OCI-LY7 (cell line): ENCODE data around the gene STON2.

ENCODE experiments used
- CTCF ChIP-seq: fragments of 200-600 bp; sonication (generic); conservative IDR thresholded peaks from 2 replicates; pipeline ENCODE4 v1.5.1; 2014; ENCODE audit warnings: mild to moderate bottlenecking, antibody characterized with exemption, low read length, moderate library complexity, mixed read lengths
- EZH2phosphoT487 ChIP-seq: fragments of 200-600 bp; sonication (generic); IDR thresholded peaks from 2 replicates; pipeline ENCODE4 v1.6.1; 2018; ENCODE audit warnings: low read depth, borderline replicate concordance, mild to moderate bottlenecking, mixed run types, antibody characterized with exemption, low read length, moderate library complexity, mixed read lengths

GRCh38 chr14:81418057-81418790 lies 18.1 kb upstream of the STON2 start:
- TF ChIP-seq CTCF (no peak), EZH2phosphoT487 (no peak)
